NCI-H82 (cell line): ENCODE measurements around the gene TRA2B.

ENCODE experiments used
- DNase-seq: peaks from one replicate; lab custom pipeline; 2025; lab: John Stamatoyannopoulos, UW

TRA2B gene

DNA sequence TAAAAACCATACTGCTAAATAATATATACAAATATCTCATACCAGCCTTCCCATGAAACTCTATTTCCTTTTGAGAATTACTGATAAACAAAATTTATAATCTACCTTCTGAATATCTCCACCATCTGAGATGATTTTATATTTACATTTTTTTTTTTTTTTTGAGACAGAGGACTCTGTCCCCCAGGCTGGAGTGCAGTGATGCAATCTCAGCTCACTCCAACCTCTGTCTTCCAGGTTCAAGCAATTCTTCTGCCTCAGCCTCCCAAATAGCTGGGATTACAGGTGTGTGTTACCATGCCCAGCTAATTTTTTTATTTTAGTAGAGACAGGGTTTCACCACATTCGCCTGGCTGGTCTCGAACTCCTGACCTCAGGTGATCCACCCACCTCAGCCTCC is 70.2 kb downstream of the TRA2B start:
- no peak for DNase-seq

DNA sequence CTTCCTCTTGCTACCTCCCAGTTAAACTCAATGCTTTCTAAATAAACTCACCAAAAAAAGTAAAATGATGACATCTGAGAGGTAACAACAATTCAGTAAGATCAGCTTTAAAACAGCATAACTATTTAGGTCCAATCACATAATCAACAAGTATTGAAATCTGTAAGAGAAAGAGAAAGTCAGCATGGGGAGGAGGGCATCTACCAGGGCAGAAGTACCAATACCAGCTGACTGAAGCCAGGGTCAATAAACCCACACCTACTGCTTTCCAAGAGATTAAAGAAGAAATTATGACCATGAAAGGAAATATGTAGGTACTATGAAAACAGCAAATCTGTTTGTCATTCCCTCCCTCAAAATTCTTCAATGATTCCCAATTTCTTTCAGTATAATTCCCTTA is 70.8 kb downstream of the TRA2B start:
- no peak for DNase-seq

DNA sequence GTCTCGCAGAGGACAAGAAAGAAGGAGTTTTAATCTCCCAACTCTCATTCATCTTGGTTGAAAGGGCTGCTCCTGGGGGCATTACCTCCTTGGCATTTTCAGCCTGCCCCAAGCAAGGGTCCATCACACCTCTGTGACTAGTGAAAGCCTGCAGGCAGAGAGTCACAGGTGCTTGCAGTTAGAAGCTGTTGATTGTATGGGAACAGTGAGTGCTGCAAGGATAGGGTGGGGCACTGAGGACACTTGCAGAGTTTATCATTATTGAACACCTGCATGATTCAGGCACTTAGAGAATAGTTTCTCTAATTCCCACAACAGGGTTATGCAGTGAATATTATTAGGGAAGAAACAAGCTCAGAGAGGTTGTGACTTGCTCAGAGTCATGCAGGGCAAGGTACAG is 71.3 kb downstream of the TRA2B start:
- DNase-seq, result no peak
